NK-92 treated with Interleukin-12 subunit alpha and Interleukin-12 subunit beta, amount 100 ng/mL, for 24 hours (cell line): ENCODE results near the gene MAPKAP1.

Source experiments
- DNase-seq: peaks from one replicate; lab custom pipeline; 2025; lab: John Stamatoyannopoulos, UW

Gene MAPKAP1

DNA sequence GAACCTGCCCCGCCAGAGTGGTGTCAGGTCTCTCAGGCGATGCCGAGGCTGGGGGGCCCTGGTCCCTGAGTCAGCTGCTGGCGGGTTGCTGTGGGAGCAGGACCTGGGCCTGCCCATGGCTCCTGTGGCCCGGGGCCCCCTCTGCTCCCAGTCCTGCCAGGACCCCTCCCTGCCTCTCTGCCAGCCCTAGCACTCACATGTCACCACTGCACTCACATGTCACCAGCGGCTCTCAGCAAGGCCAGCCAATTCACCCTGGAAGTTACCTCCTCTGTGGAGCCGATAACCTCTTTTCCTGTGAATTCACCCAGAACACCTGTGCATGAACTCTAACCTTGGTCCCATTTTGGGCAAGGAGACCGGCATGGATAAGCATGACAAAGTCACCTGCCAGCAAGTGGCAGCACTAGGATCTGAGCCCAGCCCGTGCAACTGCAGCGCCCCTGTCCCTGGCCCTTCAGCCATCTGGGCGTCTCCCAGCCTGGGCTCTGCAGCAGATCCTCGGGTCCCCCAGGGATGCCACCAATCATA is 275.2 kb downstream of the MAPKAP1 start:
- DNase-seq, result no peak

DNA sequence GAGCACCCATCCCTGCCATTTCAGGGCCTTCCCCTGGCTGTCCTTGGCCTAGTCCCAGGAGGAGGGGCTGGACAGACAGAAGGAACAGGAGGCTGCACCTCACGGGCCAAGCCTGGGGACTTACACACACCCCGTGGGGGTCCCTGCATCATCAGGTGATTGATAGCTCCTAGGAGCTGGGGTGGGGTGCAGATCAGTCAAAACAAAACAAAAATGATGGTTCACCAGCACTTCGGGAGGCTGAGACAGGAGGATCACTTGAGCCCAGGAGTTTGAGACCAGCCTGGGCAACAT is 276.0 kb downstream of the MAPKAP1 start:
- DNase-seq, result no peak

DNA sequence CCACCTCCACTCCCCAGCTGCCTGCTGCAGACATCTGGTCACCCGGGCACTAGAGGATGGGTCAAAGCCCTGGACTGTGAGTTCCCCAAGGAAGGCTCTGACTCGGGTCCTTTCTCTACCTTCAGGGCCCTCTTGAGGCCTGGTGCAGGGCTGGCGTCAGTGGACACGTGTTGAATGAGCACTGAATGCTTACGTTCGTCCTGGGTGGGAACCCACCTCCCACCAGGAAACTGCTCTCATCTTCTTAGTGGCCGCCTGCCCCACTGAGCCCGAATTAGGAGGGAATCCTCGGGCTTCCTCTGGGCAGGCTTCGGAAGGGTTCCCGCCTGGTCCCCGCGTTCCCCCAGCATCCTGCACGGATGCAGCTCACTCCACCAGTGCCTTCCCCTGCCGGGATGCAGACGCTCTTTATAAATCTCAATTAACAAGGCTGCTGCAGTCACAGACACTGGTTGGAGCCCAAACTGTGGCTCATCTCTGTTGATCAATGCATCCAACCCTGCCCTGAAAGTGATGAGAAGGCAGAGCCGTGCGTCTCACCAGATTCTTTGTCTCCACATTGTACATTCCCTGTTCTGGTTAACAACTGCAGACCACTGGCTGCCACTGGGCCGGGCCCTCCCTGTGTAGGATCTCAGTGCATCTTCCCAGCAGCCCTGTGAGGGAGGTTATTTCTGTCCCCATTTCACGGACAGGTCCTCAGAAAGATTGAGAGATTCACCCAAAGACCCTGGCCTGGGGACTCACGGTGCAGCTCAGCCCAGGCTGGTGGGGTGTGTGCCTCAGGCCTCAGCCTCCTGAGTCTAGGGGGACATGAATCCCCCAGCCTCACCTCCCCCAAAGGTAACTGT is 276.6 kb downstream of the MAPKAP1 start:
- DNase-seq, result no peak

DNA sequence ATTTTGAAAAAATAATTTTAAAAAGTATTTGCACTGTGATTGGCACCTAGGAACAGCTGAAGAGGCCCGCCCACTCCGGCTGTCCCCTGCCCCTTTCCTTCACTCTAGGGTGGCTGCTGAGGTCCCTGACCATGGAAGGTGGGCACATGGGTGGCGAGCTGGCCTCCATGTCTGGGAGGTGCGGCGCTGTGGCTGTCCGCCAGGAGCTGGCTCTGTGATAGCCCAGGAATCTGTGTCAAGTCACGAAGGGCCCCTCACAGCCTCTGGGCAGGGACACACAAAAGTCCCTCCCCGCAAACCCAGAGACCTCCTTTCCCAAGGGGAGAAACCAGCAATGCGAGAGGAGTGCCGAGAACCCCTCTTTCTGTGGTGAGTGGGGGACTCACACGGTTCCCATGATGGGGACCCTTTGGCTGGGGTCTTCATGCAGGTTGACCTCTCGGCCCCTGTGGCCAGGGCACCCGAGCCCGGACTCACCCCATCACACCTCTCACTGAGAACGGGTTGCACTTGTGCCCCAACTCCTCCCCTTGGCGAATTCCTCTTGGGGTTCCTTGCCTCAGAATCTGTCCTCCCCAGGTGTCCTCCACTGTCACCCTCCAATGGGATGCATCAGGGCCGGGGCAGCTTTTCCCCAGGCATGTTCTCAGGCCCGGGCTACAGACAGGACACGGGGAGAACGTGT is 277.4 kb downstream of the MAPKAP1 start:
- no peak for DNase-seq

DNA sequence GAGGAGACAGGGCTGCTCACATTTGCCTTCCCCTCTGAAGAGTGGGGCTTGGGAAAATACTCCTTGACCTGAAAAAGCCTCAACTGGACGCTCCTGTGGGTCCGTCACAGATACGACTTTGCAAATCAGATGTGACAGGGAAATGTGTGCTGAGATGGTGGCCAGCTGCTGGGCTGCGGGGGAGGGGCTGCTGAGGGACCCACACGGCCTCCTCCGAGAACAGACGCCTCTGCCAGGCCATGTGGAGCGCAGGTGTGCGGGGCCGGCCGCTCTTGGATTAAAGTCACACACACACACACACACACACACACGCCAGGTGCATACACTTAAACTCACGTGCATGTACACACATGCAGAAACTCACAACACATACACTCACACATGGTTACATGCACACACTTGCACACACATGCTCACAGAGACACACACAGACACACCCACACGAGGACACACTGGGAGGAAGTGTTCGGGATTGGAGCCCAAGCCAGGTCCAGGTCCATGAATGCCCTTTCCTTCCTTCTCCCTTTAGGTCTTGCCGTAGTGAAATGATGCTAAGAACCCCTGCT is 278.0 kb downstream of the MAPKAP1 start:
- DNase-seq, result no peak

DNA sequence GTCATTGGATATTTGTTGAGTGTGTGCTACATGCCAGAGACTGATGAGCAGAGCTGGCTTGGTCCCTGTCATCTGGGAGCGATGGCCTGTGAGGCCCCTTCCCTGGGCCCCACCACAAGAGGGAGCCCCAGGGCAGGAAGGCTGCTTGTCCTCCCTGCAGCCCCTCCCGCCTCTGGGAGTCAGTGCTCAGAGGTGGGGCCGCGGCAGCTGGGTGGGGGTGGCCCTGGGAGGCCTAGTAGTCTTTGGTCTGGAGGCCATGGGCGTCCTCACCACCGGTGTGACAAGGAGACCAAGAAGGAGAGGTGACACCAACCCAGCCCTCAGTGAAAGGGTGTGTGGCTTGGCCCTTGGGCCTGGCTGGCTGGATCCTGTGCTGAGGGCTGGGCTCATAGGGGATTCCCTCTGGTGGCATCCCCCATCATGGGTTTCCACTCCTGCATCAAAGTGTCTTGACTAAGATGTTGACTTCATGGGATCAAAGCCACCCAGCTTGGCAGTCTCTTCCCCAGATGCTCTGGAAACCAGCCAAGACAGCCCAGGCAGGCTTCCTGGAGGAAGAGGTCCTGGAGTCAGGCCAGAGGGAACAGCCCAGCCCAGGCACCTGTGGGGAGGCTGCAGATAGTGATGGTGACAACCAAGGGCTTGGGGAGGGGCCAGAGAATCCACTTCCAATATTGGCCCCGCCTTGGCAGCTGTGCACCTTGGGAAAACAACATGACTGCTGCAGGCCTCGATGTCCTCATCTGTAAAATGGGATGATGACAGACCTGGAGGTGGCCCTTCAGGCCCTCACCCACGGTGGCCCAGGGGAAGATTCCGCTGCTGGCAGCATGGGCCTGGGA is 278.7 kb downstream of the MAPKAP1 start:
- no peak for DNase-seq

DNA sequence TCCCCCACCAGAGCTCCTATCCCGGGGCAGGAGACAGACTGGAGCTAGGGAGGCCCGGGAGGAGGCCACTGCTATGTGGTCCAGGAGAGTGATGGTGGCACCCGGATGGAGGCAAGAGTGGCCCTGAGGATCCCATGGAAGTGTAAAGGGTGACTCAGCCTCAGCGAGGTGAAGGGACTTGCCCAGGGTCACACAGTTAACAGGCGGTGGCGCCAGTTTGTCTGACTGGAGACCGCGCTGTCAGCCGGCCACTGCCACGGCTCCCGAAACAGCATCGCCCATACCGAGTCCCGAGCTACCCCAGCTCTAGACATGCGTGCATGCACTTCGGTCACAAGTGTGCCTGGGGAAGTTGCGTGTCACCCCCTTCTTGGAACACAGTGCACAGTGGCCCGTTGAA is 279.5 kb downstream of the MAPKAP1 start:
- no peak for DNase-seq

DNA sequence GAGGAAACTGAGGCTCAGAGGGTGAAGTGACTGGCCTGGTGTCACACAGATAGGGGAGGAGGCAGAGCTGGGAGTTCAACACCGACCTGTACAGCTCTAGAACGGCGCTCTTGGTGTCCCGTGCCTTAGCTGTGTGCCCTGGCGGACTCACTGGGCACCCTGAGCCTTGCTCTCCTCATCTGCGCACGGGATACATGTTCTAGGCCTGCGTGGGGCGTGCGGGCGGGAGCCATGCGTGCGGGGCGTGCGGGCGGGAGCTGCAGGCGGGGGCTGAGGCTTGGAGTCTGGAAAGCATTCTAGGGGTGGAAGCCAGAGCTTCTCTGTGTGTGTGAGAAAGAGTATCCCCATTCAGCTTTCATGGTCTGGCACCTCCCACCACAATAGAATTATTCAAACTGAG is 280.1 kb downstream of the MAPKAP1 start:
- DNase-seq, result no peak

DNA sequence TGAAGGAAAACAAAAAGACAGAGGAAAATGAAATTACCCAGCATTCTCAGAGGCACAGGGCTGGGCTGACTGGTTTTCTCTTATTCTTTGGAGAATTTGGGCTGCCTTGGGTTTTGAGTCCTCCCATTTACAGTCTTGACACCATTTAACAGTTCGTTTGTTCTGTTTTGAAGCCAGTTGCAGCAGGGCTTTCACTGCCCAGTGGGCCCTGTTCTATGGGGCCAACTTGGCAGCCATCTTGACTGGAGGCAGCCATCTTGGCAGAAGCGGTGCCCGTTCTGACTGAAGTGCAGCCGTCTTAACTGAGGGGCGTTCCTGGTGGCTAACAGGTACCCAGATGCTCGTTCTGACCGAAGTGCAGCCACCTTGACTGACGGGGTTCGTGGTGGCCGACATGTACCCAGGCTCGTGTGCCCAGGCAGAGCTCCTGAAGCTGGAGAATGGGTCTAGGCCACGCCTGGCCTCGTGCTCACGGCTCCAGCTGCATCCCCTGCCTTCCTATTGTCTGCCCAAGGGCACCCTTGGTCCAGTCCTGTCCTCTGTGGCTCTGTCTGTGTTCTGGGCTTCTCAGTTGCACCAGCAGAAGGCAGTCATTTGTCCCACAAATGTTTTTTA is 281.0 kb downstream of the MAPKAP1 start:
- DNase-seq, result no peak

DNA sequence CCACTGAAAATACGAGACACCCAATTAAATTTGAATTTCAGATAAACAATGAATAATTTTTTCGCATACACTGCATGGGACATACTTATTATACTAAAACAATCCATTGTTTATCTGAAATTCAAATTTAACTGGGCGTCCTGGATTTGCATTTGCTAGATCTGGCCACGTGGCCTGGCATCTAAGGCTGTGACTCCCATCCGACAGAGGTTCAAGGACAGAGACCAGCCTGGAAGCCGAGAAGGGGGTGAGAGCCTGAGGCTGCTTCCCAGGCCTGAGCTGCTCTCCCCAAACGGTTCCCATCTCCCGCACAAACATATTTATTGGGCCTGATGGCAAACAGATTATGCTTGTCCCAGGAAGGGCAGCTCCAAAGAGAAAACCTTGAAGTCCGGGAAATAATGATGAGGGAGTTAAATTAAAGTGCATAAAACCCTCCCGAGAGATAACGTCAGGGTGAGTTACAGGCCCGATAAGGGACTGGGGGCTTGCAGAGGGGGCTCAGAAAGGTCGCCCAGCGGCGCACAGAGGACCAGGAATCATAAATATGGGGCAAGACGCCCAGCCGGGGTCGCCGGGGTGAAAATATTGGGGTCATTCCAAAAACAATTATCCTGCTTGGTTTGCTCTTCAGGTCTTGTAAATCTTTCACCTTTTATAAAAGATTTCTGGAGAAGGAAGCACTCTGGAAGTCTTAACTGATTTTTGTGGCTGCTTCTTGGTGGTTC is 281.7 kb downstream of the MAPKAP1 start:
- no peak for DNase-seq

DNA sequence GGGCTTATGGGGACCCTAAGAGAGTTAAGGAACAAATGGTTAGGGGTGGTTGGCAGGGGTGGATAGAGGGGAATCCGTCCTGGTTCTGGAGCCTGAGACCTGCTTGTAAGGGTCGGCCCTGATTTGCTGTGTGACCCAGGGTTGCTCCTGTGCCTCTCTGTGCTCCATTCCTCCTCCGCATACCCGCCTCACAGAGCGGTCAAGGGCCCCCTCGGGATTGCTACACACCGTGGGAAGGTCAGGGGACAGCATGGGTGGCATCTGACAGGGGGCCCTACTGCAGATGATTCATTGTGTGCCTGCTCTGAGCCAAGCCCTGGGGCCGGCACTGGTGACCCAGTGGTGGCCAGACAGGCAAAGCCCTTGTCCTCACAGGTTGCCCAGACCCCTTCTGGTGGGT is 283.0 kb downstream of the MAPKAP1 start:
- no peak for DNase-seq

DNA sequence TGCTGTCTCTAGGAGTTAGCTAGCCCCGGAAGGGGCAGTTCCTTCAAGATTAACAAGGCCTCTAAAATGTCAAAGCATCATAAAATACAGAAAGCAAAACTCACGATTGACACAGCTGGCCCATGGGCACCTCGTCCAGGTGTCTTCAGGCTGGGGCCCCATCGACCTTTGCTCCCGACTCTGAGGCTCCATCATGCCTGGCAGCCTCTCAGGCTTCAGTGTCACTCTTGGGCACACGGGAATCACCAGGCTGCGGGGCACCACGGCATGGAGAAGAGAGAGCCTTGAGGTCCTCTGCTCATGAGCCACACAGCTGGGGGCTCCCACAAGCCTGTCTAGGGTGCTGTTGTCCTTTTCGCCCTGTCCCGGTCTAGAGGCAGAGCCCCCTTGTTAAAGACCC is 284.2 kb downstream of the MAPKAP1 start:
- no peak for DNase-seq

DNA sequence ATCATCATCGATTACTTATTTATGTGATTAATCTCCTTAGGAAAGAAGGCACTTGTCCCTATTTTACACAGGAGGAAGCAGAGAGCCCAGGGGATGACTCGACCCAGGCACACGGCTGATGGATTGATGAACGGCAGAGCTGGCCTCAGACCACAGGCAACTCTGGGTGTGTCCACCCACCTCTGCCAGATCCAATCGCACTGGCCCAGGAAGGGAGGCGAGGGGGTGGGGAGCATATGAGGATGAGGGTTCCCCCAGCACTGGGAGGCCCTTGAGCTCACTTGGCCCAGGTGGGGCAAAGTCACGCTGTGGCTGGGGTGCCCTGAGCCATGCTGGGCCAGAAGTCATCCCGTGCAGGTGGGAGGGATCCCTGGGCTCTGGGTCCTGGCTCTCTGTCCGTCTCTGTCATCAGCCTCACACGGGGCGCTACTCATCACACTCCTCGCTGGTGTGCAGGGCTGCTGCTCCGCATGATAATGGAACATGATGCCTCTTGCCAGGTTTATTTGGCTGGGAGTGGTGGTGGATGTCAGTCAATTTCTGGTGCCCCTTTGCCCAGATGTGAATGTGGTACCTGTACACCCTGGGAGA is 285.3 kb downstream of the MAPKAP1 start:
- DNase-seq, result no peak

DNA sequence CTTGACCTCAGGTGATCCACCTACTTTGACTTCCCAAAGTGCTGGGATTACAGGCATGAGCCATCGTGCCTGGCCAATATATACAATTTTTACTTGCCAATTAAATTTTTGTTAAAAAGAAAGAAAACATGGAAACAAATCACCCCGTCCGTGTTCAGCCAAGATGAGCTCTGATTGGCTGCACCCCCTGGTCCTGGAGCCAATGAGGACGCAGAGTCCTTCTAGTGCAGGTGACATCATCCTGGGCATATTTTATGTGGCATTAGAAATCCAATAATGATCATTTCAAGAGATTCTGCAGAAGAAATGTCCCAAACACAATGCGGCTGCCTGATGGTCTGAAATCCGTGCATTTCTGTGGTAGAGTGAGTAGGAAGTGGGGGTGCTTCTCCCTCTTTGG is 285.8 kb downstream of the MAPKAP1 start:
- no peak for DNase-seq

DNA sequence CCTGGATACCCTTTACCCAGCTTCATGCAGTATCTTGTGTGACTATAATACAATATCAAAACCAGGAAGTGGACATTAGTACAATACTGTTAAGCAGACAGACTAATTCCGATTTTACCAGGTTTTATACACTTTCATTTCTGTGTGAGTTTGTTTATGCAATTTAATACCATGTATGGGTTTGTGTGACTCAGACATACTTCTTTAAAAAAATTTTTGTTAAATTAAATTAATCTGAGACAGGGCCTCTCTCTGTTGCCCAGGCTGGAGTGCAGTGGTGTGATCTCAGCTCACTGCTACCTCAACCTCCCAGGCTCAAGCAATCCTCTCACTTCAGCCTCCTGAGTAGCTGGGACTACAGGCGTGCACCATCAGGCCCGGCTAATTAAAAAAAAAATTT is 288.6 kb downstream of the MAPKAP1 start:
- DNase-seq, result no peak

DNA sequence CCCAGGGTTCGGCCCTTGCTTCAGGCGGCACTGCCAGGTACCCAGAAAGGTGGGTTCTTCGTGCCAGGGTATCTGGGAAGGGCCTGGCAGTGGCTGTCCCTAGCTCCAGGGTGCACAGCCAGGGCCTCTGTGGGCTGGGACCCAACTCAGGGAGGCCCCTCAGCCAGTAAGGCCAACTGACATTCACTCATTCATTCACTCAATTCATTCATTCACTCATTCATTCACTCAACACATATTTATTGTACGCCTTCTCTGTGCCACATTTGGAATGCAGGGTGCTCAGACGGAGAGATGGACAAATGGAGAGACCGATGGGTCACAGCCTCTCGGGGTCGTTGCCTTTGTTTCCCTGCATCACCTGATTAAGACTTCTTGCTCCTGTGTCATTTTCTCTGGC is 290.5 kb downstream of the MAPKAP1 start:
- no peak for DNase-seq

DNA sequence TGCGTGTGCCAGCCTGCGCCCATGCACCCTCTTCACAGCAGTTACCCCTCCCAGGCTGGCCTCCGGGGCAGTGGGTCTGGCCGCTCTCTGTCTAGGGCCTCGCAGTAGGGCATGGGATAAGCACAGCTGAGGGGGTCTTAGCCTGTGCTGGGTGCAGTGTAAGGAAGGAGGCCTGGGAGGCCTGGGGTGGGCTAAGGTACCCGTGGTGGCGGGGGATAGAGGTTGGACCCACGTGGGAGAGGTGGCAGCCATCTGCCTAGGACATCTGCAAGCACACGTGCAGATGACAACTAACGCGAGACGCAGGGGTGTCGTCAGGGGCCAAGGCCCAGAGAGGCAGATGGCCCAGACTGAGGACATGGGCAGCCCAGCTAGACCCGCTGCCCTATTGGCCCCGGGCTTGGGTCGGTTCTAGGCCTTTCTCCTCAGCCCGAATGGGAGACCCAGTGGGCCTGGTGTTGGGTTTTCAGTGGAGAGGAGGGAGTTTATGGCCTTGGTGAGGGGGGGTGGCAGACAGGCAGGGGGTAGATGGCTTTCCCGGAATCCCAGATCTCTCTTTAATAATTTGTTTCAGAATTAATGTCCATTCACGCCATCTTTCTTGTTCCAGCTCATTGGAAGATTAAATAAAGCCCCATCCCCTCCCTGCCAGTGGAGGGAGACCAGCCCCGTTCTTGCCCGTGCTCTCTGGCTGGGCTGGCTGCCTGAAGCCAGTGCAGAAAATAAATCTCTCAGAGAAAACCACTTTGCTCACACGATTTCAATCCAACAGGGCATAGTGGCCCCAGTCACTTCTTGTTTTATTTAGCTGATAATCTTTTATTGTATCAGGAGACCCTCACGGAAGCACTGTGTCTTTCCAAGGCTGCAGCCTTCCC is 291.2 kb downstream of the MAPKAP1 start:
- DNase-seq, result no peak

DNA sequence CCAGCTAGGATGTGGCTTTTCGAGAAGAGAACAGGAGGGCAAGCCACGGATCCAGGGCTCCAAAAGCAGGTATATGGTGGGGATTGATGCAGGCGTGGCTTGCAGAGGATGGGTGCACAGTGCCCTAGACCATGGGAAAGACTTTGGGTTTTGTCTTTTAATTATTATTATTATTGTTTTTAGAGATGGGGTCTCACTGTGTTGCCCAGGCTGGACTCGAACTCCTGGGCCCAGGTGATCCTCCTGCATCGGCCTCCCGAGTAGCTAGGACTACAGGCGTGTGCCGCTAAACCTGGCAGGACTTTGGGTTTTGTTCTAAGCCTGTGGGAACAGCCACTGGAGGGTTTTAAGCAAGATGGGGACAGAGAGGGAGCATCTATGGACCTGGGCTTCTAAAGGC is 293.4 kb downstream of the MAPKAP1 start:
- no peak for DNase-seq

DNA sequence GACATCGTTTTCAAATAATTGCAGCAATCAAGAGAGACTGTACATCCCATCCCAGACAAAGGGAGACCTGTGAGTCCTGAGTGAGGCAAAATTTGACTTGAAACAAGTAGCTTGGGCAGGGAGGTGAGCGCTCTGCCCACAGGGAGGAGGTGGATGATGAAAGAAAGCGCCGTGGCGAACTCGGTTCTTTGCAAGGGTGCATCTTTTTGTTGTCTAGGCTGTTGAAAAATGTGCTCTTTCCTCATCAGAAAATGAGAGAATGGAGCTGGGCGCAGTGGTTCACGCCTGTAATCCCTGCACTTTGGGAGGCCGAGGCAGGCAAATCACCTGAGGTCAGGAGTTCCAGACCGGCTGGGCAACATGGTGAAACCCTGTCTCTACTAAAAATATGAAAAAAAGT is 294.8 kb downstream of the MAPKAP1 start:
- DNase-seq, result no peak
